GM23338 (cell line): ENCODE results near the gene TIMM17A. TPM values are rescaled to one million over a fixed set of nuclear protein-coding genes. Genes with fewer than 3 reads are reported as not detected.

ENCODE experiments used
- ATAC-seq: fragments of 200-7000 bp; cut with Tn5 transposase; 3 replicates; pipeline ENCODE4 v1.9.1; 2020
- DNase-seq: peaks from one replicate; pipeline ENCODE4 v3.0.0-alpha.2; 2015; ENCODE audit warnings: low spot score
- H2AFZ ChIP-seq: fragments of 200-600 bp; sonication (generic); 2 replicates; pipeline ENCODE4 v1.8.0; 2016; ENCODE audit warnings: antibody characterized with exemption, mild to moderate bottlenecking, moderate library complexity
- H3F3A ChIP-seq: fragments of 200-600 bp; sonication (generic); replicated peaks from 2 replicates; pipeline ENCODE4 v1.8.0; 2017; ENCODE audit warnings: antibody characterized with exemption, mixed run types, low read depth
- H3K27ac ChIP-seq: fragments of 200-600 bp; sonication (generic); 2 replicates; pipeline ENCODE4 v1.6.1; 2016; ENCODE audit warnings: low read depth
- H3K27me3 ChIP-seq: fragments of 200-600 bp; sonication (generic); 2 replicates; pipeline ENCODE4 v1.8.0; 2016; ENCODE audit warnings: mild to moderate bottlenecking, mixed run types, moderate library complexity; ENCODE audit not compliant: insufficient read depth
- H3K36me3 ChIP-seq: fragments of 200-600 bp; sonication (generic); 2 replicates; pipeline ENCODE4 v1.8.0; 2016; ENCODE audit warnings: mild to moderate bottlenecking; ENCODE audit not compliant: insufficient read depth
- H3K4me1 ChIP-seq: fragments of 200-600 bp; sonication (generic); 2 replicates; pipeline ENCODE4 v1.8.0; 2016; ENCODE audit warnings: mild to moderate bottlenecking, moderate library complexity; ENCODE audit not compliant: insufficient read depth
- H3K4me2 ChIP-seq: fragments of 200-600 bp; sonication (generic); 2 replicates; pipeline ENCODE4 v1.7.1; 2017; ENCODE audit warnings: mixed run types
- H3K4me3 ChIP-seq: fragments of 200-600 bp; sonication (generic); 2 replicates; pipeline ENCODE4 v1.6.1; 2016; ENCODE audit warnings: mixed run types
- H3K79me2 ChIP-seq: fragments of 200-600 bp; sonication (generic); replicated peaks from 2 replicates; pipeline ENCODE4 v1.8.0; 2017; ENCODE audit warnings: mild to moderate bottlenecking; ENCODE audit not compliant: insufficient read depth
- H3K9me2 ChIP-seq: fragments of 200-600 bp; sonication (generic); 2 replicates; pipeline ENCODE4 v1.8.0; 2017; ENCODE audit not compliant: insufficient read depth
- H4K20me1 ChIP-seq: fragments of 200-600 bp; sonication (generic); replicated peaks from 2 replicates; pipeline ENCODE4 v1.8.0; 2017; ENCODE audit warnings: mild to moderate bottlenecking; ENCODE audit not compliant: insufficient read depth
- H3K27ac Mint-ChIP-seq: 2 replicates; pipeline ENCODE4 v1.8.0; 2020; ENCODE audit warnings: inconsistent platforms, mild to moderate bottlenecking, moderate library complexity, mixed read lengths
- H3K27me3 Mint-ChIP-seq: 3 replicates; pipeline ENCODE4 v1.8.0; 2022; ENCODE audit warnings: low read depth, mild to moderate bottlenecking, moderate library complexity, mixed read lengths, inconsistent platforms; ENCODE audit not compliant: insufficient read depth, poor library complexity
- H3K36me3 Mint-ChIP-seq: 3 replicates; pipeline ENCODE4 v1.8.0; 2021; ENCODE audit warnings: low read depth, mild to moderate bottlenecking, inconsistent platforms, moderate library complexity, mixed read lengths
- H3K4me1 Mint-ChIP-seq: 3 replicates; pipeline ENCODE4 v1.8.0; 2020; ENCODE audit warnings: mild to moderate bottlenecking, inconsistent platforms, mixed read lengths
- H3K4me3 Mint-ChIP-seq: 3 replicates; pipeline ENCODE4 v1.8.0; 2021; ENCODE audit warnings: moderate library complexity, mild to moderate bottlenecking, inconsistent platforms, mixed read lengths
- H3K9me3 Mint-ChIP-seq: 3 replicates; pipeline ENCODE4 v1.8.0; 2020; ENCODE audit warnings: moderate library complexity, mild to moderate bottlenecking, inconsistent platforms, mixed read lengths
- CREB1 ChIP-seq: fragments of 250-450 bp; sonication (Bioruptor Pico); IDR thresholded peaks from 2 replicates; pipeline ENCODE4 v1.5.0; 2020; ENCODE audit warnings: low read depth, mild to moderate bottlenecking, moderate library complexity
- CTCF ChIP-seq, 2 experiments: fragments of 200-600 bp in 1 of 2; sonication (generic) in 1 of 2; conservative IDR thresholded peaks; 2 replicates each; pipeline versions ENCODE4 v1.5.1 to v1.6.1; 2016 to 2017; ENCODE audit warnings: antibody characterized with exemption in 2 of 2, low read depth in 2 of 2, mild to moderate bottlenecking in 2 of 2, moderate library complexity in 1 of 2
- EZH2 ChIP-seq: fragments of 200-600 bp; sonication (generic); IDR thresholded peaks from one replicate; pipeline ENCODE4 v1.8.0; 2017; ENCODE audit warnings: antibody characterized with exemption, mild to moderate bottlenecking, low read depth; ENCODE audit not compliant: unreplicated experiment
- EZH2phosphoT487 ChIP-seq: fragments of 200-600 bp; sonication (generic); IDR thresholded peaks from one replicate; pipeline ENCODE4 v1.8.1; 2018; ENCODE audit warnings: antibody characterized with exemption; ENCODE audit not compliant: unreplicated experiment
- JUNB ChIP-seq: IDR thresholded peaks from one replicate; pipeline ENCODE4 v1.6.1; 2016; ENCODE audit warnings: antibody characterized with exemption; ENCODE audit not compliant: unreplicated experiment
- NANOG ChIP-seq: IDR thresholded peaks from 2 replicates; pipeline ENCODE4 v1.6.1; 2016; ENCODE audit warnings: antibody characterized with exemption, borderline replicate concordance
- POLR2AphosphoS5 ChIP-seq: IDR thresholded peaks from 2 replicates; pipeline ENCODE4 v1.6.1; 2016; ENCODE audit warnings: antibody characterized with exemption, low read depth
- REST ChIP-seq: IDR thresholded peaks from one replicate; pipeline ENCODE4 v1.6.1; 2018; ENCODE audit warnings: antibody characterized with exemption; ENCODE audit not compliant: unreplicated experiment
- STAT1 ChIP-seq: IDR thresholded peaks from one replicate; pipeline ENCODE4 v1.6.1; 2016; ENCODE audit warnings: antibody characterized with exemption; ENCODE audit not compliant: unreplicated experiment
- ZNF114 ChIP-seq: fragments of 250-450 bp; sonication (Bioruptor Pico); IDR thresholded peaks from 2 replicates; pipeline ENCODE4 v1.5.0; 2020; ENCODE audit warnings: mild to moderate bottlenecking, moderate library complexity
- ZNF331 ChIP-seq: fragments of 250-450 bp; sonication (Bioruptor Pico); IDR thresholded peaks from 2 replicates; pipeline ENCODE4 v1.5.0; 2020; ENCODE audit warnings: low read depth, mild to moderate bottlenecking, moderate library complexity
- ZNF462 ChIP-seq: fragments of 250-450 bp; sonication (Bioruptor Pico); IDR thresholded peaks from 2 replicates; pipeline ENCODE4 v1.5.0; 2020; ENCODE audit warnings: mild to moderate bottlenecking, moderate library complexity
- polyA plus RNA-seq: library from polyadenylated mRNA; unstranded; fragments of >200 nt; fragmentation: Nextera tagmentation; extraction: Ambion mirVana; gene quantifications from 2 replicates; pipeline ENCODE4 v1.2.1, GENCODE V29; 2016
- total RNA-seq: library from RNA; depleted of rRNA; stranded (reverse); fragments of >200 nt; shearing (Covaris generic); gene quantifications from 2 replicates; pipeline ENCODE4 v1.2.3, GENCODE V29; 2014
- TF ChIP-seq, protein P1 (sequence below): IDR thresholded peaks from 2 replicates; pipeline ENCODE4 v1.6.1; 2016; ENCODE audit warnings: antibody characterized with exemption

Gene TIMM17A
- total and polyA plus RNA-seq, 2 experiments from 2014 or later, result 38.5 to 60.0 TPM

DNA sequence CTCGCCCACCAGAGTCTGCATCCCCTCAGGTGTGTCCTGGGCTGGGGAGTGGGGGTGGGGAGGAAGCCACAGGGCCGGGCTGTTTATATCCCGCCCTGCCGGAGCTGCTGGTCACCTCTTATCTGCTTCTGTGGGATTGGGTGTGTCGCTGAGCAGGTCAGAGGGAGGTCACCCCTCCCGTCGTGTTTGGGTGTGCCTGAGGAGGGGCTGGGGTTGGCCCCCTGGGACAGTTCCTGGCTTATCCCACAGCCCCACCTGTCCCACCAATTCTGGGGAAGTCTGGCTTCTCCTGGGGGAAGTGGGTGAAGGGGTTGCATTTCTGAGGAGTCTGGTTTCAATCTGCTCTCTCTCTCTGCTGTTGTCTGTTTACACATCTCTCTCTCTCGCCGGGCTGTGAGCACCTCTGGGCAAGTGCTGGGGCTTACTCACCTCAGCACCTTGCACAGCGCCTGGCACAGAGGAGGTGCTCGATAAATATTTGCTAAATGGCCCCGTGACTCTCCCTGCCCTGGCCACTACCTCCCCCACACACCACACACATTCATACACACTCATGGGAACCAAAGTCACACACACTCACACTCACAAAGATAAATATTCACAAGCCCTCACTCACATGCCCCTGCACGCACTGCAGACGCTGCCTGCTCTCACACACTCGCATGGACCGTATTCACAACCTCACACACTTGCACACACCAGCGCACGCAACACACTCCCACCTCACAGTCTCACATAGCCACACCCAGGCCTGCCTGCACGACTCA is 63.3 kb downstream of the TIMM17A start:
- Histone ChIP-seq H4K20me1 (no peaks in the 10 kb centered on the region), H3K79me2 (no peaks in the 10 kb centered on the region), H3K27ac (0 out of 2 replicates have a peak overlapping the region, but pooled peaks have one; percentile 19), H3K9me2 (no peaks in the 10 kb centered on the region), H3K36me3 (no peaks in the 10 kb centered on the region), H3K4me3 (no peak overlapping the region), H3F3A (no peaks in the 10 kb centered on the region), H3K4me2 (no peak overlapping the region; the same call in 1 of the 2 replicates), H3K4me1 (peaks cover 6% of the 10 kb centered on the region; the same call in 1 of the 2 replicates), H2AFZ (peak overlapping the region; percentile 56), H3K27me3 (no peaks in the 10 kb centered on the region)
- DNase-seq (peak; percentile 33), ATAC-seq (peak; percentile 65)
- Mint-ChIP-seq H3K36me3 (peaks cover 16% of the 10 kb centered on the region; the same call in 2 of the 3 replicates), H3K4me3 (no peak overlapping the region; the same call in 2 of the 3 replicates), H3K4me1 (peaks cover 20% of the 10 kb centered on the region), H3K27ac (peak overlapping the region; percentile 1), H3K27me3 (no peaks in the 10 kb centered on the region), H3K9me3 (no peaks in the 10 kb centered on the region)
- no peak for TF ChIP-seq CREB1 (CRISPR knock-in tag)
- TF ChIP-seq STAT1, result no peak
- TF ChIP-seq REST, result no peak
- TF ChIP-seq JUNB, result no peak
- TF ChIP-seq EZH2phosphoT487, result no peak
- TF ChIP-seq ZNF462 (CRISPR knock-in tag), result no peak
- no peak for TF ChIP-seq ZNF331 (CRISPR knock-in tag)
- no peak for TF ChIP-seq POLR2AphosphoS5
- TF ChIP-seq, protein P1, sequence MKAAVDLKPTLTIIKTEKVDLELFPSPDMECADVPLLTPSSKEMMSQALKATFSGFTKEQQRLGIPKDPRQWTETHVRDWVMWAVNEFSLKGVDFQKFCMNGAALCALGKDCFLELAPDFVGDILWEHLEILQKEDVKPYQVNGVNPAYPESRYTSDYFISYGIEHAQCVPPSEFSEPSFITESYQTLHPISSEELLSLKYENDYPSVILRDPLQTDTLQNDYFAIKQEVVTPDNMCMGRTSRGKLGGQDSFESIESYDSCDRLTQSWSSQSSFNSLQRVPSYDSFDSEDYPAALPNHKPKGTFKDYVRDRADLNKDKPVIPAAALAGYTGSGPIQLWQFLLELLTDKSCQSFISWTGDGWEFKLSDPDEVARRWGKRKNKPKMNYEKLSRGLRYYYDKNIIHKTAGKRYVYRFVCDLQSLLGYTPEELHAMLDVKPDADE, result no peak
- no peak for TF ChIP-seq ZNF114 (CRISPR knock-in tag)
- no peak for TF ChIP-seq EZH2
- no peak for TF ChIP-seq CTCF (conservative IDR thresholded peaks at IDR 0.05; ENCODE audit: low read depth in 2 of 2)
- TF ChIP-seq NANOG, result no peak
